BJ (cell line): ENCODE results near the gene COA5. TPM values are rescaled to one million over a fixed set of nuclear protein-coding genes. Genes with fewer than 3 reads are reported as not detected.

ENCODE experiments used
- CTCF ChIA-PET: fragments of 350-600 bp; formaldehyde crosslinking; extraction: SDS; loops from one replicate; lab custom pipeline; 2021; ENCODE audit warnings: antibody characterized with exemption, inconsistent platforms; lab: Yijun Ruan, JAX
- POLR2A ChIA-PET: fragments of 300-600 bp; sonication (Branson Sonifier 250); formaldehyde crosslinking; extraction: SDS; loops from one replicate; lab custom pipeline; 2021; ENCODE audit warnings: antibody characterized with exemption; lab: Charles Lee
- DNase-seq: peaks from one replicate; pipeline ENCODE4 v3.0.0-alpha.2; 2011; ENCODE audit warnings: low read depth
- H3K27me3 ChIP-seq: 2 replicates; pipeline ENCODE4 v1.6.0; 2011; ENCODE audit warnings: low read length; ENCODE audit not compliant: control insufficient read depth, insufficient read depth
- H3K36me3 ChIP-seq: 2 replicates; pipeline ENCODE4 v1.5.1; 2011; ENCODE audit warnings: low read length; ENCODE audit not compliant: control insufficient read depth, insufficient read depth
- H3K4me3 ChIP-seq: 2 replicates; pipeline ENCODE4 v1.5.1; 2011; ENCODE audit warnings: low read depth, mild to moderate bottlenecking, control low read depth, low read length
- CTCF ChIP-seq: IDR thresholded peaks from 2 replicates; pipeline ENCODE4 v1.5.1; 2011; ENCODE audit warnings: low read depth, mild to moderate bottlenecking, control low read depth, inconsistent platforms, low read length, moderate library complexity; ENCODE audit not compliant: insufficient read depth
- polyA plus RNA-seq: library from polyadenylated mRNA; depleted of rRNA; stranded (reverse); fragments of >200 nt; gene quantifications from 2 replicates; pipeline ENCODE4 v1.2.3, GENCODE V29; 2011

The COA5 gene
- polyA plus RNA-seq, 1 experiment = 23.0 TPM

- DNase-seq = no peak
- Histone ChIP-seq H3K4me3 (no peak overlapping the region), H3K27me3 (no peaks in the 10 kb centered on the region), H3K36me3 (peaks cover 7% of the 10 kb centered on the region)
- CTCF ChIA-PET = interaction anchor here (1.0 to 2.0 kb wide), 2 partner anchors 9 kb away, joined by 3 to 7 read pairs; no protein-coding TSS in a partner anchor
- no peak for TF ChIP-seq CTCF
- POLR2A ChIA-PET = no interaction called here
Measured at GRCh38 chr2:98578231-98578630, 30.1 kb downstream of the COA5 start.

- POLR2A ChIA-PET = no interaction called here
- CTCF ChIA-PET = interaction anchor here (2.0 kb wide), 1 partner anchor 8 kb away, joined by 7 read pairs; no protein-coding TSS in a partner anchor
Measured at GRCh38 chr2:98577313-98577712, 31.0 kb downstream of the COA5 start.

DNA sequence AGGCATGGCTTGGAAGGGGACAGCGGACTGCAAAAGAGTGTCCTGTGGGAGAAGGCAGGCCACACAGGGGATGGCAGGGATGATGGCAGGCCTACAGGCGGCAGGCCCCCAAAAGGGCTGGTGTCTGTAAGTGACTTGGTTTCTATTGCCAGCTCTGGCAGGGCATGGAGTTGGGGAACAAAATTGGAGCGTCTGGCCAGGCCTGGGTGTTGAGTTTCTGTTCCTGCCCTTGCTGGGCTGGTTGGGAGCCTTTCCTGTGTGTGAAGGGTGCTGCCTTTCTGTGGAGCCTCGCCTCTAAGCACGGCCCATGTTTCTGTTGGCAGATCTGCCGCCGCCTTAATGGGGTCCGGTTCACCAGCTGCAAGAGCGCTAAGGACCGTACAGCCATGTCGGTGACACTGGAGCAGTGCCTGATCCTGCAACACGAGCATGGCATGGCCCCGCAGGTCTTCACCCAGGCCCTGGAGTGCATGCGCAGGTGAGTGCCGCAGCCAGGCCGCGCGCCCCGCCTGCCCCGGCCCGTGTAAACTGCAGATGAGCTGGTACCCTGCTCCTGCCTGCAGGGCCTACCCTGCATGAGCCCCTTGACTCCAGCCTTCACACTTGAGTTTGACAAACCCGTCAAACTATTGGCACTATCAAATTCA, 31.5 kb downstream of the COA5 start:
- POLR2A ChIA-PET = no interaction called here
- peaks cover 5% of the 10 kb centered on the region for H3K36me3 ChIP-seq
- H3K4me3 ChIP-seq = no peak overlapping the region
- H3K27me3 ChIP-seq = no peaks in the 10 kb centered on the region
- TF ChIP-seq CTCF = no peak
- no peak for DNase-seq
- CTCF ChIA-PET = interaction anchor here (2.0 kb wide), 1 partner anchor 8 kb away, joined by 7 read pairs; no protein-coding TSS in a partner anchor

More at GRCh38 chr2:98577313-98577712, 31.0 kb downstream of the COA5 start:
- H3K4me3 ChIP-seq = no peak overlapping the region
- peaks cover 5% of the 10 kb centered on the region for H3K36me3 ChIP-seq
- no peaks in the 10 kb centered on the region for H3K27me3 ChIP-seq
- no peak for DNase-seq
- no peak for TF ChIP-seq CTCF

DNA sequence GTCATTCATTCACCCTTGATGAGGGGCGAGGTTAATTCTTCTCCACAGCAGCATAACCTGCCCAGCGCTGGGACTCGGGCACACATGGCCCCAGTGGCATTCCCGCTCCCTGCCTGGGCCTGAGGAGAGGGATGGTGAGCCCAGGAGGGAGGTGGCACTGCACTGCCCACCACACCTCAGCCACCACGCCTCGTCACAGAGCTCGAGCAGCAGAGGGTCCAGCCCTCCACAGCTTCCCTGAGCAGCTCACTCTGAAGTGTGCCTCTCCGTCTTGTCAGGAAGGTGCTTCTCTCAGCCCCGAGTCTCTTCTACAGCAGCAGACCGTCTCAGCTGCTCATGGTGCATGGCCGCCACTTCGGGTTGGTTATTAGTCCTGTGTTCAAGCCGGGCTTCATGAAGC, 34.9 kb downstream of the COA5 start:
- Histone ChIP-seq H3K36me3 (peaks cover 12% of the 10 kb centered on the region), H3K4me3 (no peak overlapping the region), H3K27me3 (no peaks in the 10 kb centered on the region)
- DNase-seq = no peak
- CTCF ChIA-PET = interaction anchor here (0.9 to 1.2 kb wide), 2 partner anchors 12 to 30 kb away, joined by 3 read pairs; no protein-coding TSS in a partner anchor
- no peak for TF ChIP-seq CTCF
- POLR2A ChIA-PET = no interaction called here

DNA sequence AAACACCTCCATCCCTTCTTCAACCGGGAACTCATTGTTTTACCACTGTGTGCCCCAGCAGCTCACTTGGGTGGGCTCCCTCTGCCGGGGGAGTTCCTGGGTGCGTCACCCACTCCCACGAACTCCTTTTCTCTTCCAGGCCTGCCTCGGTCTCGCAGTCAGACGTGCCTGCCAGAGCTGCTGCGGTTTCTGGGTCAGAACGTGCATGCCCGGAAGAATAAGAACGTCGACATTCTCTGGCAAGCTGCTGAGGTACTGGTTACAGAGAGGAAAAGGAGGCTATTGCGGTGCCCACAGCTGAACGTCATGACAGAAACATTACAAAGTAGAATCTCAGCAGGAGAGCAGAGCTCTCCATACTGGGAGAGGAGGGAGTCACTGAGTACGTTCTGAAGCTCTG, 35.6 kb downstream of the COA5 start:
- Histone ChIP-seq H3K36me3 (peaks cover 10% of the 10 kb centered on the region), H3K4me3 (no peak overlapping the region), H3K27me3 (no peaks in the 10 kb centered on the region)
- ChIA-PET CTCF (interaction anchor here (0.9 to 1.2 kb wide), 2 partner anchors 13 to 29 kb away, joined by 3 read pairs; no protein-coding TSS in a partner anchor), POLR2A (no interaction called here)
- no peak for TF ChIP-seq CTCF
- no peak for DNase-seq
